GM12865 (cell line): Measurements from ENCODE around the gene ACTN2.

Experiments
- DNase-seq: peaks from one replicate; pipeline ENCODE4 v3.0.0; 2010; ENCODE audit warnings: low read depth
- H3K4me3 ChIP-seq: 2 replicates; pipeline ENCODE4 v1.5.1; 2011; ENCODE audit warnings: mild to moderate bottlenecking, low read depth, low read length, control low read depth
- TF ChIP-seq, protein P1 (sequence below): IDR thresholded peaks from 2 replicates; pipeline ENCODE4 v1.5.1; 2011; ENCODE audit warnings: low read length, control low read depth, low read depth, inconsistent platforms; ENCODE audit not compliant: insufficient read depth; ENCODE audit errors: missing control alignments

The ACTN2 gene

DNA sequence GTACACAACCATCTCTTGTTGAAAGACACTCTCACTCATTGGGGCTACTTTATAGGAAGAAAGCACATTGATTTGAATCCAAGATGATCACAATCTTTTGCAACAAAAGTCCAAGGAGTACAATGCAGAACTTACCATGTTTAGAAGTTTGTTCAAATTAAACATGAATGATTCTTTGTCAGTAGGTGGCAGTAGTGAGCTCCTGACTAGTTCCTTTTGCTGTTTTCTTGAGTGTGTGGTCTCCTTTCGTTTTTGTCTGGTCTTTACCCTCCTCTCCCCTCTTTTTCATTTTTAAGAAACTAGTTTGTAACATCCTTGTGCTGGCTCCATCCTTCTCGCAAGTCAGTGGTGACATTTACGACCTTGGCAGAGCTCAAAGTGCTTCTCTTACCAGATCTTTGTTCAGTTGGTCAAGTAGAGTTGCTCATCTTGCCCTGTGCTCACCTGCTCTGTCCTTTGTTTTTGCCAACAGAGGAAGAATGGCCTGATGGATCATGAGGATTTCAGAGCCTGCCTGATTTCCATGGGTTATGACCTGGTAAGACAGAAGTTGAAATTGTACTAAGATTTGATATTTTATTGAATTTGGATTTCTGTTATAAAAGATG lies 73.1 kb downstream of the ACTN2 start:
- TF ChIP-seq, protein P1, sequence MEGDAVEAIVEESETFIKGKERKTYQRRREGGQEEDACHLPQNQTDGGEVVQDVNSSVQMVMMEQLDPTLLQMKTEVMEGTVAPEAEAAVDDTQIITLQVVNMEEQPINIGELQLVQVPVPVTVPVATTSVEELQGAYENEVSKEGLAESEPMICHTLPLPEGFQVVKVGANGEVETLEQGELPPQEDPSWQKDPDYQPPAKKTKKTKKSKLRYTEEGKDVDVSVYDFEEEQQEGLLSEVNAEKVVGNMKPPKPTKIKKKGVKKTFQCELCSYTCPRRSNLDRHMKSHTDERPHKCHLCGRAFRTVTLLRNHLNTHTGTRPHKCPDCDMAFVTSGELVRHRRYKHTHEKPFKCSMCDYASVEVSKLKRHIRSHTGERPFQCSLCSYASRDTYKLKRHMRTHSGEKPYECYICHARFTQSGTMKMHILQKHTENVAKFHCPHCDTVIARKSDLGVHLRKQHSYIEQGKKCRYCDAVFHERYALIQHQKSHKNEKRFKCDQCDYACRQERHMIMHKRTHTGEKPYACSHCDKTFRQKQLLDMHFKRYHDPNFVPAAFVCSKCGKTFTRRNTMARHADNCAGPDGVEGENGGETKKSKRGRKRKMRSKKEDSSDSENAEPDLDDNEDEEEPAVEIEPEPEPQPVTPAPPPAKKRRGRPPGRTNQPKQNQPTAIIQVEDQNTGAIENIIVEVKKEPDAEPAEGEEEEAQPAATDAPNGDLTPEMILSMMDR, result peak; percentile 69
- H3K4me3 ChIP-seq, result no peak overlapping the region
- peak; percentile 58 for DNase-seq

DNA sequence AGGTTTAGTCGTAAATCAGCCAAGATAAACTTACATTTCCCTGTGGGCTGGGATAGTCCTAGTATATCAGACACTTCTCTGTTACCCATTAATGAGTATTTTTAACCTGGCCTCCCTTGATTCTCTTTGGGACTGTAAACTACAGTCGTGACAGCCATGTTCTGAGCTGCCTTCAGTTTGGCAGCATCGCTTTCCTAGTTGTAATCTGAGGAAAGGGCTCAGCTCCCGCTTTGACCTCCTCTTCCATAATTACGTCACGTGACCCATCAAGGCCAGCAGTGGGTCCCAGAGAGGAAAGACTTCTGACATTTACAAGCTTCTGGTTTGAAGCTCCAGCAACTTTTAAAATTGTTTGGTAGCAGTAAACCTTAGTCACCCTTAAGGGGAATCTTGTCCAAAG lies 74.2 kb downstream of the ACTN2 start:
- H3K4me3 ChIP-seq, result no peak overlapping the region
- no peak for DNase-seq
- TF ChIP-seq, protein P1, result no peak

DNA sequence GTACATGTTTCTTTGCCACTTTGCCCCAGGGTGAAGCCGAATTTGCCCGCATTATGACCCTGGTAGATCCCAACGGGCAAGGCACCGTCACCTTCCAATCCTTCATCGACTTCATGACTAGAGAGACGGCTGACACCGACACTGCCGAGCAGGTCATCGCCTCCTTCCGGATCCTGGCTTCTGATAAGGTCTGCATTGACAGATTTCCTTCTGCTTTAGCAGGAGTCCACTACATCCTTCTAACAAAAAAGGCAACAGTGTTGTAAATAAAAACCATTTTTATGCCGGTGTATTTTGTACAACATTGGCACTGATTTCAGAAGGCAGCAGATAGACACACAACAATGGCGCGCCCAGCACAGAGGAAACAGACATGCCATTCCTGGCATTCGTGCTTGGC lies 74.7 kb downstream of the ACTN2 start:
- DNase-seq, result no peak
- TF ChIP-seq, protein P1, result no peak
- no peak overlapping the region for H3K4me3 ChIP-seq

DNA sequence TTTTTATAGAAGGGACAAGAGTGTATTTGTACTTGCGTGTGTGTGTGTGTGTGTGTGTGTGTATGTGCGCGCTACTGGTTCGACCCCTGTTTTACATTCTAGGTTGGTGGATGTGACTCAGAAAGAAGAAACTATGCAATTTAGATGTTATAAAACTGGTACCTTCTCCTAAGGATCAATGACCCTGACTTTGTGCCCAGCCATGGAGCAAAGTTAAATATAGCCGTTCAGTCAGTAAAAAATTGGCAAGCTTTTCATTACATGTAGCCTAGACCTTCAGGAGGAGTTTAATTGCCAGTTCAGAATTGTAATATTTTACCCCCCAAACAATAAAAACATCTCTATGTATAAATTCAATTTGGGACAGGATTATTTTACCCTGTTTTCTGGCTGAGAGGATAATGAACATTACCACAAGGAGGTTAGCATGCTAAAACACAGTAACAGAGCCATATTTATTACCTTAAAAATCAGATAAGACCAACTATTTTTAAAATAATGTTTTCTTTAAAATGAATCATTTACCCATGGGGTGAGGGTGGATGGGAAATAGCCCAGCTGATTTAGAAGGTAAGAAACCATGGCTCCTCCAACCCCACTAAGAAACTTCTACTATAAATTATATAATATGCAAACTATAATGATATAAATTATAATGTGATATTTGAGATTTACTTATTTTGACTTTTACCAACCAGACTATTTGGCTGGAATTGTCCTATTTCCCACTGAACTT lies 75.3 kb downstream of the ACTN2 start:
- DNase-seq, result no peak
- no peak overlapping the region for H3K4me3 ChIP-seq
- TF ChIP-seq, protein P1, result no peak

DNA sequence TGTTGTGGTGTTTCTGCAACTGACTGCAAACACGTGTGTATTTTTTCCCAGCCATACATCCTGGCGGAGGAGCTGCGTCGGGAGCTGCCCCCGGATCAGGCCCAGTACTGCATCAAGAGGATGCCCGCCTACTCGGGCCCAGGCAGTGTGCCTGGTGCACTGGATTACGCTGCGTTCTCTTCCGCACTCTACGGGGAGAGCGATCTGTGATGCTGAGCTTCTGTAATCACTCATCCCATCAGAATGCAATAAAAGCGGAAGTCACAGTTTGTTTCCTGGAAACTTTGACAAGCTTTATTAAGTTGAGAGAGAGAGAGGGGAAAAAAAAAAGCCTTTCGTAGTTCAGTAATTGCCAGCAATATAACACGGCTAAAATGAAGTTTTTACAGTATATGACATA lies 76.1 kb downstream of the ACTN2 start:
- no peak overlapping the region for H3K4me3 ChIP-seq
- TF ChIP-seq, protein P1, result no peak
- no peak for DNase-seq

DNA sequence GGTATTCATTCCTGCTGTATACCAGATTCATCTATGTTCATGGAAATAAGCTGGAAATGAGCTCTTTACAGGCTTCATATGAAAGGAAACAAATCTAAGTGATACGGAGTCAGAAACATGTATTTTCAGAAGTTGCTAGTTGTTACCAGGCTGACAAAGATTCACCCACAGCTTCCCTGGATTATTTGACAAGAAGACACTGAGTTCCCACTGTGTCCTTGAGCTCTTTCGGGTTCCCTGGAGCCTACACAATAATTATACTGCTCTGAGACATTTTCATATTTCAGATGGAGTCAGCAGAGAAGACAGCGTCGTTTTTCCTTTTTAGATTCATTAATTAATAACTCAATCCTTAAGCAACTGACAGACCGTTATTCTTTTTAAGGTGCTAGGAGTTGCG lies 79.5 kb downstream of the ACTN2 start:
- TF ChIP-seq, protein P1, result no peak
- no peak for DNase-seq
- H3K4me3 ChIP-seq, result no peak overlapping the region
